Keratinocyte (primary cell): ENCODE data around the gene PRPSAP1.

Experiments used
- CTCF ChIP-seq, 3 experiments: IDR thresholded peaks in 1 of 3; conservative IDR thresholded peaks in 1 of 3; optimal IDR thresholded peaks in 1 of 3; 2 replicates in 2 of 3; 3 replicates in 1 of 3; pipeline versions ENCODE3 to v1.5.1; 2011; ENCODE audit warnings: low read length in 3 of 3, mild to moderate bottlenecking in 3 of 3, moderate library complexity in 2 of 3, control low read depth in 1 of 3, inconsistent platforms in 1 of 3; ENCODE audit not compliant: insufficient read depth in 2 of 3; ENCODE audit errors: extremely low read depth in 1 of 3
- EZH2 ChIP-seq: IDR thresholded peaks from one replicate; pipeline ENCODE4 v1.6.1; 2012; ENCODE audit warnings: inconsistent platforms, mild to moderate bottlenecking, low read length, moderate library complexity

GRCh38 chr17:76354747-76355310 lies 1.1 kb upstream of the PRPSAP1 start:
- TF ChIP-seq CTCF (optimal IDR thresholded peaks at IDR 0.05 in 1 of 3, IDR thresholded peaks at IDR 0.05 in 1 of 3, conservative IDR thresholded peaks at IDR 0.05 in 1 of 3; ENCODE audit: extremely low read depth in 1 of 3, insufficient read depth in 2 of 3, low read length in 3 of 3) (no peak), EZH2 (no peak)
